ENCODE measurements around the gene SPOP.

Gene SPOP

GRCh38 chr17:49699966-49700575 is 22.2 kb upstream of the SPOP start:
- Mint-ChIP-seq H3K4me1 (peaks cover 15% of the 10 kb centered on the region), H3K36me3 (ENCODE audit: low read depth) (peaks cover 47% of the 10 kb centered on the region), H3K4me3 (no peak overlapping the region), H3K27me3 (ENCODE audit: low read depth) (peaks cover 4% of the 10 kb centered on the region), H3K9me3 (no peaks in the 10 kb centered on the region), H3K27ac (no peak overlapping the region)
- TF ChIP-seq, protein P1, sequence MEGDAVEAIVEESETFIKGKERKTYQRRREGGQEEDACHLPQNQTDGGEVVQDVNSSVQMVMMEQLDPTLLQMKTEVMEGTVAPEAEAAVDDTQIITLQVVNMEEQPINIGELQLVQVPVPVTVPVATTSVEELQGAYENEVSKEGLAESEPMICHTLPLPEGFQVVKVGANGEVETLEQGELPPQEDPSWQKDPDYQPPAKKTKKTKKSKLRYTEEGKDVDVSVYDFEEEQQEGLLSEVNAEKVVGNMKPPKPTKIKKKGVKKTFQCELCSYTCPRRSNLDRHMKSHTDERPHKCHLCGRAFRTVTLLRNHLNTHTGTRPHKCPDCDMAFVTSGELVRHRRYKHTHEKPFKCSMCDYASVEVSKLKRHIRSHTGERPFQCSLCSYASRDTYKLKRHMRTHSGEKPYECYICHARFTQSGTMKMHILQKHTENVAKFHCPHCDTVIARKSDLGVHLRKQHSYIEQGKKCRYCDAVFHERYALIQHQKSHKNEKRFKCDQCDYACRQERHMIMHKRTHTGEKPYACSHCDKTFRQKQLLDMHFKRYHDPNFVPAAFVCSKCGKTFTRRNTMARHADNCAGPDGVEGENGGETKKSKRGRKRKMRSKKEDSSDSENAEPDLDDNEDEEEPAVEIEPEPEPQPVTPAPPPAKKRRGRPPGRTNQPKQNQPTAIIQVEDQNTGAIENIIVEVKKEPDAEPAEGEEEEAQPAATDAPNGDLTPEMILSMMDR (IDR thresholded peaks at IDR 0.05; ENCODE audit: unreplicated experiment in 3 of 3): no peak

- Mint-ChIP-seq H3K27me3 (ENCODE audit: low read depth) (peaks cover 4% of the 10 kb centered on the region), H3K4me3 (no peak overlapping the region), H3K4me1 (peaks cover 14% of the 10 kb centered on the region), H3K9me3 (no peaks in the 10 kb centered on the region), H3K36me3 (ENCODE audit: low read depth) (peaks cover 29% of the 10 kb centered on the region), H3K27ac (peak overlapping the region in 1 of 3 experiments; percentile 41)
- TF ChIP-seq, protein P1 (IDR thresholded peaks at IDR 0.05; ENCODE audit: unreplicated experiment in 3 of 3): no peak
Measured at GRCh38 chr17:49698005-49698404, 20.1 kb upstream of the SPOP start.

- no peak overlapping the region for H3K4me3 Mint-ChIP-seq
Measured at GRCh38 chr17:49696233-49696761, 18.4 kb upstream of the SPOP start.

GRCh38 chr17:49695698-49696232 is 17.9 kb upstream of the SPOP start:
- Mint-ChIP-seq H3K4me1 (peaks cover 21% of the 10 kb centered on the region), H3K27ac (no peak overlapping the region), H3K27me3 (ENCODE audit: low read depth) (peaks cover 15% of the 10 kb centered on the region), H3K4me3 (no peak overlapping the region), H3K36me3 (ENCODE audit: low read depth) (peaks cover 15% of the 10 kb centered on the region), H3K9me3 (no peaks in the 10 kb centered on the region)
- TF ChIP-seq, protein P1 (IDR thresholded peaks at IDR 0.05; ENCODE audit: unreplicated experiment in 3 of 3): no peak

More at GRCh38 chr17:49696233-49696761, 18.4 kb upstream of the SPOP start:
- H3K4me1 Mint-ChIP-seq: peaks cover 21% of the 10 kb centered on the region
- H3K27me3 Mint-ChIP-seq (ENCODE audit: low read depth): peaks cover 15% of the 10 kb centered on the region
- H3K9me3 Mint-ChIP-seq: no peaks in the 10 kb centered on the region
- H3K36me3 Mint-ChIP-seq (ENCODE audit: low read depth): peaks cover 20% of the 10 kb centered on the region
- H3K27ac Mint-ChIP-seq: no peak overlapping the region
- TF ChIP-seq, protein P1 (IDR thresholded peaks at IDR 0.05; ENCODE audit: unreplicated experiment in 3 of 3): no peak

DNA sequence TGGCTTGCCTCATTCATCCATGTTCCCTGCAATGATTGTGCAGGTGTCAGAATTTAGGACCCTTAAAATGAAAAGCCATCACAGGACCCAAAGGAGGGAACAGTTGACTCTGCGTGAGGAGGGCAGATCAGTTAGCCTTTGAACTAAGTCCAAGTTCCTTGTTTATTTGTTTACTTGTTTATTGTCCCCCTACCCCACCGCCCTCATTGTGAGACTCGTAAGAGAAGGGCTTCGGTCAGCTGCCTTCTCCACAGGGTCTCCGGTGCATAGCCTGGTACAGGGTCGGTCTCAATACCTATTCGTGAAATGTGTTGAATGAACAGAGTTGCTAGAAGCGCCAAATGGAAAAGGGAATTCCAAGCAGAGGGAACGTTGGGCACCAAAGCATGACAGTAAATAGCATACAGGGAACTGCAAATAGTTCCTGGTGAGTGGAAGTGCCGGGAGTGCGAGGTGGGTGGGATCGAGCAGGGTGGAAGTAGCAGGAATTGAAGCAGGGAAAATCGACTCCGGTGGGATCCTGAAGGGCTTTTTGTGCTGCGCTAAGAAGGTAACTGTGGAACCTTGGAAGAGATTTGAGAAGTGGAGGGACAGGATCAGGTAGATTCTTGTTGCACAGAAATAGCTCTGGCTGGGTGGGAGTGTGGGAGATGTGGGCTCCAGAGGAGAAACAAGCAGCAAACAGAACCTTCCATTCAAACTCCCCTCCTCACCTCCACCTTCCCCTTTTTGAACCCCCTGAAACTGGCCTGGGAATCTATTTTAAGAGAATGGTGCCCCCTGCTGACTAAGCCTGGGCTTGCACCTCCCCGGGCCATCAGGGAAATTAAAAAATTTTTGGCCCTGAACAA is 17.2 kb upstream of the SPOP start:
- TF ChIP-seq, protein P1 (IDR thresholded peaks at IDR 0.05; ENCODE audit: unreplicated experiment in 3 of 3): peak; percentile 85 to 93 (median 93)
- Mint-ChIP-seq H3K27me3 (ENCODE audit: low read depth) (peaks cover 15% of the 10 kb centered on the region), H3K4me1 (peaks cover 21% of the 10 kb centered on the region), H3K9me3 (no peaks in the 10 kb centered on the region), H3K27ac (no peak overlapping the region), H3K36me3 (ENCODE audit: low read depth) (peaks cover 8% of the 10 kb centered on the region), H3K4me3 (no peak overlapping the region)

Data from nephron (organoid).